ENCODE data around the gene OR8B4.

The OR8B4 gene

GRCh38 chr11:124446916-124447315, 22.2 kb upstream of the OR8B4 start:
- DNase-seq (ENCODE audit: extremely low read depth, insufficient read length): no peak
- TF ChIP-seq, protein P1, sequence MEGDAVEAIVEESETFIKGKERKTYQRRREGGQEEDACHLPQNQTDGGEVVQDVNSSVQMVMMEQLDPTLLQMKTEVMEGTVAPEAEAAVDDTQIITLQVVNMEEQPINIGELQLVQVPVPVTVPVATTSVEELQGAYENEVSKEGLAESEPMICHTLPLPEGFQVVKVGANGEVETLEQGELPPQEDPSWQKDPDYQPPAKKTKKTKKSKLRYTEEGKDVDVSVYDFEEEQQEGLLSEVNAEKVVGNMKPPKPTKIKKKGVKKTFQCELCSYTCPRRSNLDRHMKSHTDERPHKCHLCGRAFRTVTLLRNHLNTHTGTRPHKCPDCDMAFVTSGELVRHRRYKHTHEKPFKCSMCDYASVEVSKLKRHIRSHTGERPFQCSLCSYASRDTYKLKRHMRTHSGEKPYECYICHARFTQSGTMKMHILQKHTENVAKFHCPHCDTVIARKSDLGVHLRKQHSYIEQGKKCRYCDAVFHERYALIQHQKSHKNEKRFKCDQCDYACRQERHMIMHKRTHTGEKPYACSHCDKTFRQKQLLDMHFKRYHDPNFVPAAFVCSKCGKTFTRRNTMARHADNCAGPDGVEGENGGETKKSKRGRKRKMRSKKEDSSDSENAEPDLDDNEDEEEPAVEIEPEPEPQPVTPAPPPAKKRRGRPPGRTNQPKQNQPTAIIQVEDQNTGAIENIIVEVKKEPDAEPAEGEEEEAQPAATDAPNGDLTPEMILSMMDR (IDR thresholded peaks at IDR 0.05; ENCODE audit: insufficient read depth, low read length, poor library complexity, severe bottlenecking): no peak
- no peaks in the 10 kb centered on the region for H3K36me3 ChIP-seq (ENCODE audit: control insufficient read depth, insufficient read depth, low read length)
- no peak overlapping the region for H3K4me3 ChIP-seq (replicated peaks; ENCODE audit: low read depth, low read length)
- no peaks in the 10 kb centered on the region; the same call in none of the 2 replicates for H3K27me3 ChIP-seq (replicated peaks; ENCODE audit: control insufficient read depth, insufficient read depth, low read length)

- Histone ChIP-seq H3K27me3 (replicated peaks; ENCODE audit: control insufficient read depth, insufficient read depth, low read length) (no peaks in the 10 kb centered on the region; the same call in none of the 2 replicates), H3K4me3 (replicated peaks; ENCODE audit: low read depth, low read length) (no peak within 1 kb of the TSS), H3K36me3 (ENCODE audit: control insufficient read depth, insufficient read depth, low read length) (no peaks in the 10 kb centered on the region)
- TF ChIP-seq, protein P1 (IDR thresholded peaks at IDR 0.05; ENCODE audit: insufficient read depth, low read length, poor library complexity, severe bottlenecking): no peak
- no peak for DNase-seq (ENCODE audit: extremely low read depth, insufficient read length)
Observed at GRCh38 chr11:124445646-124446150, 21.0 kb upstream of the OR8B4 start, which contains the start of gene OR8B8. Gene OR8B8, minus strand, starts transcription at chr11:124445696. Its CDS starts 4,611 bp downstream, at chr11:124441085.

- Histone ChIP-seq H3K27me3 (replicated peaks; ENCODE audit: control insufficient read depth, insufficient read depth, low read length) (no peaks in the 10 kb centered on the region; the same call in none of the 2 replicates), H3K36me3 (ENCODE audit: control insufficient read depth, insufficient read depth, low read length) (no peaks in the 10 kb centered on the region), H3K4me3 (replicated peaks; ENCODE audit: low read depth, low read length) (no peak overlapping the region)
- DNase-seq (ENCODE audit: extremely low read depth, insufficient read length): no peak
- TF ChIP-seq, protein P1 (IDR thresholded peaks at IDR 0.05; ENCODE audit: insufficient read depth, low read length, poor library complexity, severe bottlenecking): no peak
Observed at GRCh38 chr11:124442847-124443246, 18.2 kb upstream of the OR8B4 start.

GRCh38 chr11:124442442-124442841, 17.8 kb upstream of the OR8B4 start:
- TF ChIP-seq, protein P1 (IDR thresholded peaks at IDR 0.05; ENCODE audit: insufficient read depth, low read length, poor library complexity, severe bottlenecking): no peak
- Histone ChIP-seq H3K27me3 (replicated peaks; ENCODE audit: control insufficient read depth, insufficient read depth, low read length) (no peaks in the 10 kb centered on the region; the same call in none of the 2 replicates), H3K4me3 (replicated peaks; ENCODE audit: low read depth, low read length) (no peak overlapping the region), H3K36me3 (ENCODE audit: control insufficient read depth, insufficient read depth, low read length) (no peaks in the 10 kb centered on the region)
- DNase-seq (ENCODE audit: extremely low read depth, insufficient read length): no peak

DNA sequence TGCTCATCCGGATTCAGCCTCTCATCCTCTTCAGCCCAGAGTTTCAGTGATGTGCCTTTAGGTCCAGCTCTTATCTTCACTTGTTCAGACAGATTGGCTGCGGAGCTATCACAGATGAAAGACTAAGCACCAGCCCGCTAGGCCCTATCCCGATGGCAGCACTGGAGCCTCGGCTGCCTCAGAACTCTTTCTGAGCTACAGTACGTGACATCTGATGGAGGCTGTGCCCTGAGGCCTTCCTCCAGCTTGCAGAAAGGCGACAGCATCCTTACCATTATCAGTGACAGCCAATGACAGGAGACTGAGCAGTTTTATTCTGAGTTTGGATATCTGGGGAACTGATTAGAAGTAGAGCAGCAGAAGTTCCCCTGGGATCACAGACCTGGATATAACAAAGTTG, 16.8 kb upstream of the OR8B4 start:
- Histone ChIP-seq H3K36me3 (ENCODE audit: control insufficient read depth, insufficient read depth, low read length) (no peaks in the 10 kb centered on the region), H3K27me3 (replicated peaks; ENCODE audit: control insufficient read depth, insufficient read depth, low read length) (no peaks in the 10 kb centered on the region; the same call in none of the 2 replicates), H3K4me3 (replicated peaks; ENCODE audit: low read depth, low read length) (no peak overlapping the region)
- TF ChIP-seq, protein P1 (IDR thresholded peaks at IDR 0.05; ENCODE audit: insufficient read depth, low read length, poor library complexity, severe bottlenecking): no peak
- no peak for DNase-seq (ENCODE audit: extremely low read depth, insufficient read length)

DNA sequence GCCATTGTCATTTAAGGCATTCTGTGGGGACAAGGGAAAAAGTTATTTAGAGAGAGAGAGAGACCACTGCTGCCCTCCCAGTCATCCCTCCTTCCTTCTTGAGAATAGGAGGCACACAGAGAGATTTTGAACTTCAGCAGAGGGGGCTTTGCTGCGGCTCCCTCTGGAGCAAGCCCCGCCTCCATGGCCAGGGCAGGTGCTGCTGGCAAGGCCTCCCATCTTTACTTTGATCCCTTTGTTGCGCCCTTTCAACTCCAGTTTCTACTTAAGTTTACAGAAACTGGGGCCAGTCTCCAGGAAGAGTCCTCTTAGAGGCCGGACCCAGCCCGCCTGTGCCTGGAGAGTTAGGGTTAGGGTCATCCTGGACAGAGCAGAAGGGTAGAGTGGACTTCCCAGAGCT, 16.4 kb upstream of the OR8B4 start:
- Histone ChIP-seq H3K36me3 (ENCODE audit: control insufficient read depth, insufficient read depth, low read length) (no peaks in the 10 kb centered on the region), H3K27me3 (replicated peaks; ENCODE audit: control insufficient read depth, insufficient read depth, low read length) (no peaks in the 10 kb centered on the region; the same call in none of the 2 replicates), H3K4me3 (replicated peaks; ENCODE audit: low read depth, low read length) (no peak overlapping the region)
- TF ChIP-seq, protein P1 (IDR thresholded peaks at IDR 0.05; ENCODE audit: insufficient read depth, low read length, poor library complexity, severe bottlenecking): no peak
- DNase-seq (ENCODE audit: extremely low read depth, insufficient read length): no peak
